Keratinocyte (primary cell): ENCODE data around the gene HMCN1. TPM values are rescaled to one million over a fixed set of nuclear protein-coding genes. Genes with fewer than 3 reads are reported as not detected.
A peak's percentile ranks its signal among the peaks of the same experiment; 100 is the strongest.

Source experiments
- DNase-seq: peaks from one replicate; pipeline ENCODE4 v3.0.0-alpha.2; 2011; ENCODE audit warnings: low read depth, missing footprints, low spot score
- FAIRE-seq: peaks from 2 replicates; lab custom pipeline; 2011; peaks lifted over from hg19 to GRCh38; lab: Jason Lieb, UNC
- H2AFZ ChIP-seq: 2 replicates; pipeline ENCODE4 v1.6.0; 2012; ENCODE audit warnings: low read length, control low read depth, inconsistent platforms; ENCODE audit not compliant: control insufficient read depth
- H3K27ac ChIP-seq: 2 replicates; pipeline ENCODE4 v1.5.1; 2011; ENCODE audit warnings: low read length; ENCODE audit not compliant: control insufficient read depth, insufficient read depth
- H3K27me3 ChIP-seq: 3 replicates; pipeline ENCODE4 v1.6.0; 2011; ENCODE audit warnings: low read length; ENCODE audit not compliant: control insufficient read depth, insufficient read depth; ENCODE audit errors: extremely low read depth
- H3K36me3 ChIP-seq, 2 experiments: 2 replicates in 1 of 2; 3 replicates in 1 of 2; pipeline ENCODE4 v1.5.1; 2011; ENCODE audit warnings: low read length in 2 of 2, mild to moderate bottlenecking in 1 of 2; ENCODE audit not compliant: control insufficient read depth in 2 of 2, insufficient read depth in 2 of 2; ENCODE audit errors: extremely low read depth in 1 of 2
- H3K4me1 ChIP-seq: 3 replicates; pipeline ENCODE4 v1.5.1; 2011; ENCODE audit warnings: low read length; ENCODE audit not compliant: control insufficient read depth, insufficient read depth; ENCODE audit errors: extremely low read depth
- H3K4me2 ChIP-seq: 3 replicates; pipeline ENCODE4 v1.6.0; 2011; ENCODE audit warnings: low read depth, low read length; ENCODE audit not compliant: control insufficient read depth, insufficient read depth; ENCODE audit errors: extremely low read depth
- H3K4me3 ChIP-seq, 3 experiments: fragments of 200-600 bp in 1 of 3; sonication (generic) in 1 of 3; 2 replicates in 2 of 3; 3 replicates in 1 of 3; pipeline ENCODE4 v1.5.1; 2011 to 2016; ENCODE audit warnings: low read length in 3 of 3, mild to moderate bottlenecking in 3 of 3, control low read depth in 2 of 3, inconsistent platforms in 1 of 3, low read depth in 1 of 3, mixed read lengths in 1 of 3, mixed run types in 1 of 3, moderate library complexity in 1 of 3; ENCODE audit not compliant: control insufficient read depth in 2 of 3, insufficient read depth in 2 of 3; ENCODE audit errors: extremely low read depth in 1 of 3
- H3K79me2 ChIP-seq: 2 replicates; pipeline ENCODE4 v1.6.0; 2012; ENCODE audit warnings: low read length; ENCODE audit not compliant: control insufficient read depth, insufficient read depth
- H3K9ac ChIP-seq: 3 replicates; pipeline ENCODE4 v1.6.0; 2011; ENCODE audit warnings: low read length; ENCODE audit not compliant: control insufficient read depth, insufficient read depth; ENCODE audit errors: extremely low read depth
- H3K9me1 ChIP-seq: 3 replicates; pipeline ENCODE4 v1.6.0; 2011; ENCODE audit warnings: low read length; ENCODE audit not compliant: control insufficient read depth, insufficient read depth; ENCODE audit errors: extremely low read depth
- H3K9me3 ChIP-seq: 2 replicates; pipeline ENCODE4 v1.5.1; 2012; ENCODE audit warnings: low read depth, low read length; ENCODE audit not compliant: control insufficient read depth
- H4K20me1 ChIP-seq: 3 replicates; pipeline ENCODE4 v1.6.0; 2011; ENCODE audit warnings: low read length; ENCODE audit not compliant: control insufficient read depth, insufficient read depth; ENCODE audit errors: extremely low read depth
- EZH2 ChIP-seq: IDR thresholded peaks from one replicate; pipeline ENCODE4 v1.6.1; 2012; ENCODE audit warnings: inconsistent platforms, mild to moderate bottlenecking, low read length, moderate library complexity
- dilution Hi-C: fragments of 300-500 bp; cut with MboI; formaldehyde crosslinking; loops from one replicate; pipeline ENCODE4 v1.7.0; 2020; ENCODE audit warnings: low sequenced_read_pairs; ENCODE audit not compliant: extremely low pct_ligation_motif_present
- polyA plus RNA-seq, 5 experiments: library from polyadenylated mRNA; depleted of rRNA in 3 of 5; stranded (reverse) in 3 of 5; stranded (forward) in 1 of 5; unstranded in 1 of 5; fragments of >200 nt; gene quantifications; 1 replicate in 1 of 5; 2 replicates in 3 of 5; 3 replicates in 1 of 5; pipeline versions ENCODE4 v1.2.1 to v1.2.3, GENCODE V29; 2011 to 2012; ENCODE audit warnings: missing spikeins in 2 of 5, low read depth in 1 of 5, low replicate concordance in 1 of 5
- TF ChIP-seq, protein P1 (sequence below), 3 experiments: IDR thresholded peaks in 1 of 3; conservative IDR thresholded peaks in 1 of 3; optimal IDR thresholded peaks in 1 of 3; 2 replicates in 2 of 3; 3 replicates in 1 of 3; pipeline versions ENCODE3 to v1.5.1; 2011; ENCODE audit warnings: low read length in 3 of 3, mild to moderate bottlenecking in 3 of 3, moderate library complexity in 2 of 3, control low read depth in 1 of 3, inconsistent platforms in 1 of 3; ENCODE audit not compliant: insufficient read depth in 2 of 3; ENCODE audit errors: extremely low read depth in 1 of 3

Gene HMCN1
- polyA plus RNA-seq, 1 donor (not counting 4 experiments of a cell fraction or from before 2014, with no cell fraction given): 1.8 TPM

DNA sequence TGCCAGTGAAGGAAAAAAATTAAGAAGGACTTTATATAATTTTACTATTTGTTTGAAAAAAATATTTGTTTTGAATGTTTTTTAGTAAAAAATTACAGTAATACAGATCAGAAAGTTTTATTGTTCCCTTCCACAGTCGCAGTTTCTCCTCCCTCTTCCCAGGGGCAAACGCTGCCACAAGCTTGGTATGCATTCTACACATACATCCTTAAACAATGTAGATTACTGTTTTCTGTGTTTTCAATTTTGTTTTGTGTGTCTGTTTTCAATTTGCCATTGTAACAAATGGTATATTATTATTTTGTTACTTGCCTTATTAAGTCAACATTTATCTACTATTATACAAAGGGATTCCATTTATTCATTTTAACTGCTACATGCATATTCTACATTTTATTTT lies 257.1 kb downstream of the HMCN1 start:
- Histone ChIP-seq H3K79me2 (no peaks in the 10 kb centered on the region), H2AFZ (no peak overlapping the region), H3K9me1 (no peaks in the 10 kb centered on the region), H3K4me2 (no peak overlapping the region), H3K9ac (no peak overlapping the region), H3K27me3 (no peaks in the 10 kb centered on the region), H3K27ac (no peak overlapping the region), H3K4me3 (no peak overlapping the region), H3K4me1 (peaks cover under 1% of the 10 kb centered on the region), H3K9me3 (no peaks in the 10 kb centered on the region), H3K36me3 (no peaks in the 10 kb centered on the region), H4K20me1 (no peaks in the 10 kb centered on the region)
- TF ChIP-seq, protein P1, sequence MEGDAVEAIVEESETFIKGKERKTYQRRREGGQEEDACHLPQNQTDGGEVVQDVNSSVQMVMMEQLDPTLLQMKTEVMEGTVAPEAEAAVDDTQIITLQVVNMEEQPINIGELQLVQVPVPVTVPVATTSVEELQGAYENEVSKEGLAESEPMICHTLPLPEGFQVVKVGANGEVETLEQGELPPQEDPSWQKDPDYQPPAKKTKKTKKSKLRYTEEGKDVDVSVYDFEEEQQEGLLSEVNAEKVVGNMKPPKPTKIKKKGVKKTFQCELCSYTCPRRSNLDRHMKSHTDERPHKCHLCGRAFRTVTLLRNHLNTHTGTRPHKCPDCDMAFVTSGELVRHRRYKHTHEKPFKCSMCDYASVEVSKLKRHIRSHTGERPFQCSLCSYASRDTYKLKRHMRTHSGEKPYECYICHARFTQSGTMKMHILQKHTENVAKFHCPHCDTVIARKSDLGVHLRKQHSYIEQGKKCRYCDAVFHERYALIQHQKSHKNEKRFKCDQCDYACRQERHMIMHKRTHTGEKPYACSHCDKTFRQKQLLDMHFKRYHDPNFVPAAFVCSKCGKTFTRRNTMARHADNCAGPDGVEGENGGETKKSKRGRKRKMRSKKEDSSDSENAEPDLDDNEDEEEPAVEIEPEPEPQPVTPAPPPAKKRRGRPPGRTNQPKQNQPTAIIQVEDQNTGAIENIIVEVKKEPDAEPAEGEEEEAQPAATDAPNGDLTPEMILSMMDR (optimal IDR thresholded peaks at IDR 0.05 in 1 of 3, IDR thresholded peaks at IDR 0.05 in 1 of 3, conservative IDR thresholded peaks at IDR 0.05 in 1 of 3; ENCODE audit: extremely low read depth in 1 of 3, insufficient read depth in 2 of 3, low read length in 3 of 3): no peak
- TF ChIP-seq EZH2: no peak
- dilution Hi-C loops: no loop called here
- FAIRE-seq: no peak
- no peak for DNase-seq

DNA sequence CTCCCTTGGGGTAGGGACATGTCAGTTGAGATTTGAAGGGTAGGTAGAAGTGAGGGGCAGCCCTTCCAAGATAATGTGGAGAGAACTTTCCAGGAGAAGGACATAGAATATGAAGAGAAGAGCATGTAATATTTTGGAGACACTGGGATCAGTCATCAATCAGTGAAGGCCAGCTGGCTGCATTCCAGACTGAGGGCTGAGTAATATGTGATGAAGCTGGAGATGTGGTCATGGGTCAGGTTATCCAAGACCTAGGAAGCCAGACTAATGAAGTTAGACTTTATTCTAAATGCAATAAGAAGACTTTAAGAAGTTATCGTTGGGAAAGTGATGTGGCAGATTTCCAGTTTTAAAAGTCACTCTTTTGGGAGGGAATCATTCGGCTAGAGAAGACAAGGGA lies 262.0 kb downstream of the HMCN1 start:
- TF ChIP-seq, protein P1 (optimal IDR thresholded peaks at IDR 0.05 in 1 of 3, IDR thresholded peaks at IDR 0.05 in 1 of 3, conservative IDR thresholded peaks at IDR 0.05 in 1 of 3; ENCODE audit: extremely low read depth in 1 of 3, insufficient read depth in 2 of 3, low read length in 3 of 3): no peak
- no peak for TF ChIP-seq EZH2
- dilution Hi-C loops: no loop called here
- H3K9me1 ChIP-seq: no peaks in the 10 kb centered on the region
- FAIRE-seq: no peak
- no peak overlapping the region for H3K4me2 ChIP-seq
- peaks cover 4% of the 10 kb centered on the region for H3K4me1 ChIP-seq
- DNase-seq: peak; percentile 26
- H3K9me3 ChIP-seq: no peaks in the 10 kb centered on the region
- H3K27me3 ChIP-seq: no peaks in the 10 kb centered on the region
- no peaks in the 10 kb centered on the region for H4K20me1 ChIP-seq
- no peaks in the 10 kb centered on the region for H3K36me3 ChIP-seq
- H3K4me3 ChIP-seq: no peak overlapping the region
- no peak overlapping the region for H2AFZ ChIP-seq
- H3K79me2 ChIP-seq: no peaks in the 10 kb centered on the region
- H3K9ac ChIP-seq: no peak overlapping the region
- no peak overlapping the region for H3K27ac ChIP-seq
